Calu3 (cell line): ENCODE data around the gene EIF4EBP2. TPM values are rescaled to one million over a fixed set of nuclear protein-coding genes. Genes with fewer than 3 reads are reported as not detected.

Experiments
- BruUV-seq: library from RNA; stranded (reverse); fragments of 400-500 nt; replicated peaks from 2 replicates; lab custom pipeline; 2021; lab: Mats Ljungman, UMichigan
- CTCF ChIA-PET: fragments of 300-600 bp; sonication (Branson Sonifier 250); formaldehyde crosslinking; loops from one replicate; lab custom pipeline; 2022; ENCODE audit warnings: antibody characterized with exemption; lab: Charles Lee
- DNase-seq: peaks from one replicate; pipeline ENCODE4 v3.0.0; 2022
- H3K27ac Mint-ChIP-seq: one replicate; pipeline ENCODE4 v1.8.0; 2022; ENCODE audit warnings: mixed read lengths; ENCODE audit not compliant: unreplicated experiment
- H3K27me3 Mint-ChIP-seq: one replicate; pipeline ENCODE4 v1.8.0; 2022; ENCODE audit warnings: mixed read lengths; ENCODE audit not compliant: unreplicated experiment
- H3K36me3 Mint-ChIP-seq: one replicate; pipeline ENCODE4 v1.8.0; 2022; ENCODE audit warnings: mild to moderate bottlenecking, moderate library complexity, mixed read lengths; ENCODE audit not compliant: insufficient read depth, unreplicated experiment
- H3K4me1 Mint-ChIP-seq: one replicate; pipeline ENCODE4 v1.8.0; 2022; ENCODE audit warnings: mild to moderate bottlenecking, low read depth, mixed read lengths; ENCODE audit not compliant: unreplicated experiment
- H3K4me3 Mint-ChIP-seq: one replicate; pipeline ENCODE4 v1.8.0; 2022; ENCODE audit warnings: mild to moderate bottlenecking, low read depth, moderate library complexity, mixed read lengths; ENCODE audit not compliant: unreplicated experiment
- H3K9me3 Mint-ChIP-seq: one replicate; pipeline ENCODE4 v1.8.0; 2022; ENCODE audit warnings: low read depth, mixed read lengths; ENCODE audit not compliant: unreplicated experiment
- intact Hi-C: fragments of 100-400 bp; cut with micrococcal nuclease; formaldehyde crosslinking; loops from one replicate; pipeline ENCODE4 v1.10.0; 2022; ENCODE audit not compliant: unreplicated experiment
- total RNA-seq: library from RNA; stranded (reverse); gene quantifications from 2 replicates; pipeline ENCODE4 v1.2.3, GENCODE V29; 2022
- TF ChIP-seq, protein P1 (sequence below): fragments of 200-600 bp; IDR thresholded peaks from one replicate; pipeline ENCODE4 v1.8.0; 2022; ENCODE audit warnings: antibody characterized with exemption; ENCODE audit not compliant: unreplicated experiment

The EIF4EBP2 gene
- total RNA-seq, 1 experiment from 2014 or later = 54.7 TPM

- no TSS peak for BruUV-seq
- no peak overlapping the region for H3K27ac Mint-ChIP-seq
- no peaks in the 10 kb centered on the region for H3K9me3 Mint-ChIP-seq
- DNase-seq = no peak
- CTCF ChIA-PET = no interaction called here
- H3K4me1 Mint-ChIP-seq = peaks cover 11% of the 10 kb centered on the region
- TF ChIP-seq, protein P1, sequence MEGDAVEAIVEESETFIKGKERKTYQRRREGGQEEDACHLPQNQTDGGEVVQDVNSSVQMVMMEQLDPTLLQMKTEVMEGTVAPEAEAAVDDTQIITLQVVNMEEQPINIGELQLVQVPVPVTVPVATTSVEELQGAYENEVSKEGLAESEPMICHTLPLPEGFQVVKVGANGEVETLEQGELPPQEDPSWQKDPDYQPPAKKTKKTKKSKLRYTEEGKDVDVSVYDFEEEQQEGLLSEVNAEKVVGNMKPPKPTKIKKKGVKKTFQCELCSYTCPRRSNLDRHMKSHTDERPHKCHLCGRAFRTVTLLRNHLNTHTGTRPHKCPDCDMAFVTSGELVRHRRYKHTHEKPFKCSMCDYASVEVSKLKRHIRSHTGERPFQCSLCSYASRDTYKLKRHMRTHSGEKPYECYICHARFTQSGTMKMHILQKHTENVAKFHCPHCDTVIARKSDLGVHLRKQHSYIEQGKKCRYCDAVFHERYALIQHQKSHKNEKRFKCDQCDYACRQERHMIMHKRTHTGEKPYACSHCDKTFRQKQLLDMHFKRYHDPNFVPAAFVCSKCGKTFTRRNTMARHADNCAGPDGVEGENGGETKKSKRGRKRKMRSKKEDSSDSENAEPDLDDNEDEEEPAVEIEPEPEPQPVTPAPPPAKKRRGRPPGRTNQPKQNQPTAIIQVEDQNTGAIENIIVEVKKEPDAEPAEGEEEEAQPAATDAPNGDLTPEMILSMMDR = no peak
- no peak overlapping the region for H3K4me3 Mint-ChIP-seq
- peaks cover 16% of the 10 kb centered on the region for H3K36me3 Mint-ChIP-seq
- intact Hi-C loops = no loop called here
- no peaks in the 10 kb centered on the region for H3K27me3 Mint-ChIP-seq
Observed at GRCh38 chr10:70417568-70417967, 13.6 kb downstream of the EIF4EBP2 start.

DNA sequence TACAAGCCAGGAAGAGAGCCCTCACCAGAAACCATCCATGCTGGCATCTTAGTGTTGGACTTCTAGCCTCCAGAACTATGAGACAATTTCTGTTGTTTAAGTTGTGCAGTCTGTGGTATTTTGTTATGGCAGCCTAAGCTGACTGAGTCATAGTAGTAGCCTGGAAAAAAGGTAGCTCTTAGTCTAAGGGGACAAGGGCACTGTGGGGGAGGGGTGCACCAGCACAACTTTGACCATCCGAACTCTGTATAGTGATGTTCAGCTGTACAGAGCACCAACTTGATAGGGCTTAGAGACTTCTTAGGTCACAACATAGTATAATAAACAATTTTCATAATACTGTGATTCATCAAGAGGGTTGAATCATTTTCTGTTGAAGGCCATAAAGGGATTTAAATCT, 14.3 kb downstream of the EIF4EBP2 start:
- TF ChIP-seq, protein P1 = no peak
- Mint-ChIP-seq H3K4me1 (peaks cover 11% of the 10 kb centered on the region), H3K4me3 (no peak overlapping the region), H3K36me3 (peaks cover 22% of the 10 kb centered on the region), H3K9me3 (no peaks in the 10 kb centered on the region), H3K27ac (no peak overlapping the region), H3K27me3 (no peaks in the 10 kb centered on the region)
- no peak for DNase-seq
- intact Hi-C loops = no loop called here
- CTCF ChIA-PET = no interaction called here
- no TSS peak for BruUV-seq

DNA sequence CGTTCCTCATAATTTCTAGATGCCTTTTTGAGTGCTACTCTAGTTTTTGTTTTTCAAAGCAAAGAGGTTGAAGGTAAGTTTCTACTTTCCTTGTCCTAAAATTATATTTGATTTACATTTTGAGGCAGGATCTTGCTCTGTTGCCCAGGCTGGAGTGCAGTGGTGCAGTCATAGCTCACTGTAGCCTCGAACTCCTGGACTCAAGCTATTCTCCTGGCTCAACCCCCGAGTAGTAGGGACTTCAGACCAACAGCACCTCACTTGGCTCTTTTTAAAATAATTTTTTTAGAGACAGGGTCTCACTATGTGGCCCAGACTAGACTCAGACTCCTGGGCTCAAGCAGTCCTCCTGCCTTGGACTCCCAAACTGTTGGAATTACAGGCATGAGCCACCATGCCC, 14.8 kb downstream of the EIF4EBP2 start:
- intact Hi-C loops = no loop called here
- H3K27ac Mint-ChIP-seq = no peak overlapping the region
- H3K27me3 Mint-ChIP-seq = no peaks in the 10 kb centered on the region
- TF ChIP-seq, protein P1 = no peak
- H3K36me3 Mint-ChIP-seq = peaks cover 27% of the 10 kb centered on the region
- H3K9me3 Mint-ChIP-seq = no peaks in the 10 kb centered on the region
- H3K4me3 Mint-ChIP-seq = no peak overlapping the region
- peaks cover 11% of the 10 kb centered on the region for H3K4me1 Mint-ChIP-seq
- no peak for DNase-seq
- CTCF ChIA-PET = no interaction called here
- no TSS peak for BruUV-seq

GRCh38 chr10:70424320-70424719, 20.4 kb downstream of the EIF4EBP2 start:
- CTCF ChIA-PET = no interaction called here
- Mint-ChIP-seq H3K9me3 (no peaks in the 10 kb centered on the region), H3K36me3 (peaks cover 32% of the 10 kb centered on the region), H3K4me1 (no peaks in the 10 kb centered on the region), H3K4me3 (no peak overlapping the region), H3K27me3 (no peaks in the 10 kb centered on the region), H3K27ac (no peak overlapping the region)
- no peak for DNase-seq
- no TSS peak for BruUV-seq
- TF ChIP-seq, protein P1 = no peak
- intact Hi-C loops = no loop called here
